H1 (cell line): ENCODE data around the gene PCDHA10.

Experiments
- ASH2L ChIP-seq: fragments of 200-600, 300-600 bp; sonication (generic); IDR thresholded peaks from one replicate; pipeline ENCODE4 v1.7.1; 2017; ENCODE audit warnings: low read length
- BCL11A ChIP-seq, 2 experiments: IDR thresholded peaks; one replicate each; pipeline ENCODE4 v1.6.1; 2011; ENCODE audit warnings: low read depth in 2 of 2, low read length in 2 of 2, mild to moderate bottlenecking in 2 of 2
- BRCA1 ChIP-seq: IDR thresholded peaks from 2 replicates; pipeline ENCODE4 v1.6.1; 2012; ENCODE audit warnings: low read depth, low read length, improper control_type of control experiment
- EGR1 ChIP-seq: IDR thresholded peaks from 2 replicates; pipeline ENCODE4 v1.6.1; 2011; ENCODE audit warnings: low read depth, low read length, borderline replicate concordance
- EP300 ChIP-seq, 2 experiments: IDR thresholded peaks; 1 replicate in 1 of 2; 2 replicates in 1 of 2; pipeline ENCODE4 v1.6.1; 2011 to 2012; ENCODE audit warnings: low read depth in 2 of 2, low read length in 2 of 2, mild to moderate bottlenecking in 2 of 2, borderline replicate concordance in 1 of 2, inconsistent platforms in 1 of 2, moderate library complexity in 1 of 2
- EZH2 ChIP-seq: fragments of 200-600 bp; sonication (generic); IDR thresholded peaks from 2 replicates; pipeline ENCODE4 v1.7.1; 2012; ENCODE audit warnings: low read depth, mild to moderate bottlenecking, moderate library complexity, low read length, inconsistent platforms; ENCODE audit not compliant: severe bottlenecking
- JUND ChIP-seq: IDR thresholded peaks from 2 replicates; pipeline ENCODE4 v1.6.1; 2011; ENCODE audit warnings: mild to moderate bottlenecking, improper control_type of control experiment, low read length
- POLR2AphosphoS5 ChIP-seq: IDR thresholded peaks from 2 replicates; pipeline ENCODE4 v1.6.1; 2011; ENCODE audit warnings: low read depth, low read length
- SRF ChIP-seq: IDR thresholded peaks from 2 replicates; pipeline ENCODE4 v1.6.1; 2011; ENCODE audit warnings: mild to moderate bottlenecking, low read depth, low read length, moderate library complexity
- TF ChIP-seq, protein P1 (sequence below), 3 experiments: IDR thresholded peaks; 1 replicate in 2 of 3; 2 replicates in 1 of 3; pipeline versions ENCODE4 v1.5.1 to v1.6.1; 2011; ENCODE audit warnings: low read length in 3 of 3, mild to moderate bottlenecking in 3 of 3, inconsistent platforms in 2 of 3, low read depth in 1 of 3, moderate library complexity in 1 of 3; ENCODE audit not compliant: insufficient read depth in 1 of 3; ENCODE audit errors: control extremely low read depth in 1 of 3
- TF ChIP-seq, protein P2 (sequence below): IDR thresholded peaks from 2 replicates; pipeline ENCODE4 v1.6.1; 2012; ENCODE audit warnings: inconsistent platforms
- TF ChIP-seq, protein P3 (sequence below): IDR thresholded peaks from 2 replicates; pipeline ENCODE4 v1.6.1; 2012; ENCODE audit warnings: inconsistent platforms

DNA sequence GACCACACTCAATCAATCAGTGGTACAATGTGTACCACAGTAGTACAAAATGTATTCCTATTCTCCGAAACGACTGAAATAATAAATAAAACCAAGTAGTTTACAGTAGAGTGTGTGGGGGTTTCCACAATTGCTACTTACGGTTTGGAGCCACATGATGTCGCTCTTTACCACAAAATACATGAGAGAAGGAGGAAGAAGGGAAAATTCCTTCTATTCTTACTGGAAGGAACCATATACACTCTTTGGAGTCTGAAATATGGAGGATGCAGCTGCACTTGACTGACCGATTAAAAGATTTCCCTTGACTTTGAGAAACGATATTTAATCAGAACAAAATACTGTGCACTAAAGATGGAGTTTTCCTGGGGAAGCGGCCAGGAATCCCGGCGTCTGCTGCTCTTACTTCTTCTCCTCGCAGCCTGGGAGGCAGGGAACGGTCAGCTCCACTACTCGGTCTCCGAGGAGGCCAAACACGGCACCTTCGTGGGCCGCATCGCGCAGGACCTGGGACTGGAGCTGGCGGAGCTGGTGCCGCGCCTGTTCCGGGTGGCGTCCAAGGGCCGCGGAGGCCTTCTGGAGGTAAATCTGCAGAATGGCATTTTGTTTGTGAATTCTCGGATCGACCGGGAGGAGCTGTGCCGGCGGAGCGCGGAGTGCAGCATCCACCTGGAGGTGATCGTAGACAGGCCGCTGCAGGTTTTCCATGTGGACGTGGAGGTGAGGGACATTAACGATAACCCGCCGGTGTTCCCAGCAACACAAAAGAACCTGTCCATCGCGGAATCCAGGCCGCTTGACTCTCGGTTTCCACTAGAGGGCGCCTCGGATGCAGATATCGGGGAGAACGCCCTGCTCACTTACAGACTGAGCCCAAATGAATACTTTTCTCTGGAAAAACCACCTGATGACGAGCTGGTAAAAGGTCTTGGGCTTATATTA is 48.6 kb upstream of the PCDHA10 start, which contains the start of gene PCDHA4:
- TF ChIP-seq, protein P1, sequence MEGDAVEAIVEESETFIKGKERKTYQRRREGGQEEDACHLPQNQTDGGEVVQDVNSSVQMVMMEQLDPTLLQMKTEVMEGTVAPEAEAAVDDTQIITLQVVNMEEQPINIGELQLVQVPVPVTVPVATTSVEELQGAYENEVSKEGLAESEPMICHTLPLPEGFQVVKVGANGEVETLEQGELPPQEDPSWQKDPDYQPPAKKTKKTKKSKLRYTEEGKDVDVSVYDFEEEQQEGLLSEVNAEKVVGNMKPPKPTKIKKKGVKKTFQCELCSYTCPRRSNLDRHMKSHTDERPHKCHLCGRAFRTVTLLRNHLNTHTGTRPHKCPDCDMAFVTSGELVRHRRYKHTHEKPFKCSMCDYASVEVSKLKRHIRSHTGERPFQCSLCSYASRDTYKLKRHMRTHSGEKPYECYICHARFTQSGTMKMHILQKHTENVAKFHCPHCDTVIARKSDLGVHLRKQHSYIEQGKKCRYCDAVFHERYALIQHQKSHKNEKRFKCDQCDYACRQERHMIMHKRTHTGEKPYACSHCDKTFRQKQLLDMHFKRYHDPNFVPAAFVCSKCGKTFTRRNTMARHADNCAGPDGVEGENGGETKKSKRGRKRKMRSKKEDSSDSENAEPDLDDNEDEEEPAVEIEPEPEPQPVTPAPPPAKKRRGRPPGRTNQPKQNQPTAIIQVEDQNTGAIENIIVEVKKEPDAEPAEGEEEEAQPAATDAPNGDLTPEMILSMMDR (IDR thresholded peaks at IDR 0.05; ENCODE audit: control extremely low read depth in 1 of 3, insufficient read depth in 1 of 3, low read depth in 1 of 3, low read length in 3 of 3), result peak; percentile 75 to 81 (median 81)
- TF ChIP-seq EGR1 (no peak), SRF (no peak), EP300 (IDR thresholded peaks at IDR 0.05; ENCODE audit: borderline replicate concordance in 1 of 2, low read depth in 2 of 2, low read length in 2 of 2) (no peak), JUND (no peak), BRCA1 (no peak), POLR2AphosphoS5 (peak; percentile 56; the same call in 1 of the 2 replicates), EZH2 (no peak), BCL11A (IDR thresholded peaks at IDR 0.05; ENCODE audit: low read depth in 2 of 2, low read length in 2 of 2) (no peak), ASH2L (peak; percentile 40)
- TF ChIP-seq, protein P2, sequence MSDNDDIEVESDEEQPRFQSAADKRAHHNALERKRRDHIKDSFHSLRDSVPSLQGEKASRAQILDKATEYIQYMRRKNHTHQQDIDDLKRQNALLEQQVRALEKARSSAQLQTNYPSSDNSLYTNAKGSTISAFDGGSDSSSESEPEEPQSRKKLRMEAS, result no peak
- TF ChIP-seq, protein P3, sequence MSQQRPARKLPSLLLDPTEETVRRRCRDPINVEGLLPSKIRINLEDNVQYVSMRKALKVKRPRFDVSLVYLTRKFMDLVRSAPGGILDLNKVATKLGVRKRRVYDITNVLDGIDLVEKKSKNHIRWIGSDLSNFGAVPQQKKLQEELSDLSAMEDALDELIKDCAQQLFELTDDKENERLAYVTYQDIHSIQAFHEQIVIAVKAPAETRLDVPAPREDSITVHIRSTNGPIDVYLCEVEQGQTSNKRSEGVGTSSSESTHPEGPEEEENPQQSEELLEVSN, result no peak
